Mesothelial cell of epicardium (in vitro differentiated cells): ENCODE results near the gene SV2B. TPM values are rescaled to one million over a fixed set of nuclear protein-coding genes. Genes with fewer than 3 reads are reported as not detected.

Source experiments
- DNase-seq, 2 experiments: peaks; one replicate each; pipeline ENCODE4 v3.0.0; 2021; ENCODE audit warnings: low spot score in 2 of 2; ENCODE audit not compliant: unreplicated experiment in 2 of 2
- H3K27ac Mint-ChIP-seq: 2 replicates; pipeline ENCODE4 v1.8.0; 2021; ENCODE audit warnings: mixed read lengths
- H3K27me3 Mint-ChIP-seq: 2 replicates; pipeline ENCODE4 v1.8.0; 2021; ENCODE audit warnings: low read depth, mixed read lengths
- H3K36me3 Mint-ChIP-seq: 2 replicates; pipeline ENCODE4 v1.8.0; 2021; ENCODE audit warnings: mixed read lengths
- H3K4me1 Mint-ChIP-seq: 2 replicates; pipeline ENCODE4 v1.8.0; 2021; ENCODE audit warnings: mixed read lengths
- H3K4me3 Mint-ChIP-seq: 2 replicates; pipeline ENCODE4 v1.8.0; 2021; ENCODE audit warnings: mild to moderate bottlenecking, moderate library complexity, mixed read lengths
- H3K9me3 Mint-ChIP-seq: 2 replicates; pipeline ENCODE4 v1.8.0; 2021; ENCODE audit warnings: mixed read lengths
- CTCF ChIP-seq: fragments of 200-600 bp; sonication (generic); IDR thresholded peaks from one replicate; pipeline ENCODE4 v1.5.0; 2021; ENCODE audit warnings: antibody characterized with exemption; ENCODE audit not compliant: unreplicated experiment
- total RNA-seq: library from RNA; stranded (reverse); gene quantifications from 3 replicates; pipeline ENCODE4 v1.2.1, GENCODE V29; 2021

The SV2B gene
- total RNA-seq, 1 donor from 2014 or later, result 0.29 TPM

GRCh38 chr15:91246998-91247397, 146.9 kb downstream of the SV2B start:
- H3K27ac Mint-ChIP-seq, result no peak overlapping the region
- no peak overlapping the region for H3K4me3 Mint-ChIP-seq
- no peaks in the 10 kb centered on the region for H3K4me1 Mint-ChIP-seq
- no peak for DNase-seq
- no peak for TF ChIP-seq CTCF
- H3K27me3 Mint-ChIP-seq, result peaks cover 69% of the 10 kb centered on the region
- no peaks in the 10 kb centered on the region for H3K36me3 Mint-ChIP-seq
- no peaks in the 10 kb centered on the region for H3K9me3 Mint-ChIP-seq

GRCh38 chr15:91249591-91249990, 149.5 kb downstream of the SV2B start:
- H3K27ac Mint-ChIP-seq, result no peak overlapping the region
- DNase-seq, result no peak
- H3K36me3 Mint-ChIP-seq, result no peaks in the 10 kb centered on the region
- H3K4me1 Mint-ChIP-seq, result no peaks in the 10 kb centered on the region
- H3K4me3 Mint-ChIP-seq, result no peak overlapping the region
- no peaks in the 10 kb centered on the region for H3K9me3 Mint-ChIP-seq
- TF ChIP-seq CTCF, result no peak
- peaks cover 73% of the 10 kb centered on the region for H3K27me3 Mint-ChIP-seq

- no peak for TF ChIP-seq CTCF
- Mint-ChIP-seq H3K4me1 (no peaks in the 10 kb centered on the region), H3K9me3 (no peaks in the 10 kb centered on the region), H3K27me3 (peaks cover 74% of the 10 kb centered on the region), H3K4me3 (no peak overlapping the region), H3K36me3 (no peaks in the 10 kb centered on the region), H3K27ac (no peak overlapping the region)
- no peak for DNase-seq
These were observed 152.3 kb downstream of the SV2B start for GRCh38 chr15:91252322-91252721.

GRCh38 chr15:91252756-91253155, 152.7 kb downstream of the SV2B start:
- TF ChIP-seq CTCF, result no peak
- peaks cover 74% of the 10 kb centered on the region for H3K27me3 Mint-ChIP-seq
- H3K27ac Mint-ChIP-seq, result no peak overlapping the region
- no peaks in the 10 kb centered on the region for H3K4me1 Mint-ChIP-seq
- DNase-seq, result no peak
- H3K9me3 Mint-ChIP-seq, result no peaks in the 10 kb centered on the region
- H3K4me3 Mint-ChIP-seq, result no peak overlapping the region
- H3K36me3 Mint-ChIP-seq, result no peaks in the 10 kb centered on the region

- Mint-ChIP-seq H3K27me3 (peaks cover 76% of the 10 kb centered on the region), H3K9me3 (no peaks in the 10 kb centered on the region), H3K4me3 (no peak overlapping the region), H3K27ac (no peak overlapping the region), H3K36me3 (no peaks in the 10 kb centered on the region), H3K4me1 (no peaks in the 10 kb centered on the region)
- no peak for TF ChIP-seq CTCF
- DNase-seq, result no peak
These were observed 153.5 kb downstream of the SV2B start for GRCh38 chr15:91253605-91254004.

- Mint-ChIP-seq H3K4me3 (no peak overlapping the region), H3K4me1 (no peaks in the 10 kb centered on the region), H3K27me3 (peaks cover 68% of the 10 kb centered on the region), H3K27ac (no peak overlapping the region), H3K9me3 (no peaks in the 10 kb centered on the region), H3K36me3 (no peaks in the 10 kb centered on the region)
- no peak for TF ChIP-seq CTCF
- no peak for DNase-seq
These were observed 154.7 kb downstream of the SV2B start for GRCh38 chr15:91254766-91255165.
